Measurements from ENCODE around the gene DNAH10.
"Not testable (repeated sequence)": the region's sequence is repeated elsewhere in the genome, so short reads cannot be mapped to it uniquely, and the experiment has no call there.

Gene DNAH10

GRCh38 chr12:123937707-123938591, 175.8 kb downstream of the DNAH10 start:
- no peak for DNase-seq

- DNase-seq: peak; percentile 58
Observed at GRCh38 chr12:123938679-123939480, 176.8 kb downstream of the DNAH10 start.

- no peak for DNase-seq
Observed at GRCh38 chr12:123939716-123940626, 177.9 kb downstream of the DNAH10 start.

- DNase-seq: no peak
Observed at GRCh38 chr12:123940627-123940966, 178.5 kb downstream of the DNAH10 start.

GRCh38 chr12:123941000-123941399, 178.9 kb downstream of the DNAH10 start:
- no peak for DNase-seq

GRCh38 chr12:123941624-123942237, 179.6 kb downstream of the DNAH10 start:
- DNase-seq: no peak

GRCh38 chr12:123942238-123942653, 180.1 kb downstream of the DNAH10 start:
- DNase-seq: no peak

- DNase-seq: no peak
Observed at GRCh38 chr12:123942911-123943648, 181.0 kb downstream of the DNAH10 start.

- no peak for DNase-seq
Observed at GRCh38 chr12:123943816-123944215, 181.7 kb downstream of the DNAH10 start.

GRCh38 chr12:123944696-123945095, 182.6 kb downstream of the DNAH10 start:
- no peak for DNase-seq

GRCh38 chr12:123945287-123946151, 183.4 kb downstream of the DNAH10 start:
- no peak for DNase-seq

GRCh38 chr12:123946152-123946515, 184.0 kb downstream of the DNAH10 start:
- no peak for DNase-seq

GRCh38 chr12:123946516-123947505, 184.7 kb downstream of the DNAH10 start:
- not testable (repeated sequence) for DNase-seq

GRCh38 chr12:123947531-123947930, 185.4 kb downstream of the DNAH10 start:
- not testable (repeated sequence) for DNase-seq

GRCh38 chr12:123948401-123948795, 186.3 kb downstream of the DNAH10 start:
- DNase-seq: no peak

GRCh38 chr12:123948796-123949769, 187.0 kb downstream of the DNAH10 start:
- DNase-seq: no peak

- DNase-seq: no peak
Observed at GRCh38 chr12:123949770-123950165, 187.7 kb downstream of the DNAH10 start.
